K562 (cell line): ENCODE data around the gene ST7. TPM values are rescaled to one million over a fixed set of nuclear protein-coding genes. Genes with fewer than 3 reads are reported as not detected.

ENCODE experiments used
- ARID4B ChIP-seq: sonication (generic); formaldehyde crosslinking; IDR thresholded peaks from 2 replicates; pipeline ENCODE4 v1.8.0; 2022; ENCODE audit warnings: mild to moderate bottlenecking, missing genetic modification reagents
- ARNT ChIP-seq, 2 experiments: fragments of 450-650 bp; IDR thresholded peaks; 2 replicates each; pipeline ENCODE4 v1.6.1; 2016; ENCODE audit warnings: mild to moderate bottlenecking in 1 of 2
- KDM5B ChIP-seq: fragments of 200-600 bp; sonication (generic); IDR thresholded peaks from 2 replicates; pipeline ENCODE4 v1.6.1; 2012; ENCODE audit warnings: low read depth, mild to moderate bottlenecking, moderate library complexity, low read length, control low read depth, inconsistent platforms; ENCODE audit not compliant: insufficient replicate concordance
- KLF13 ChIP-seq: fragments of 450-650 bp; IDR thresholded peaks from 2 replicates; pipeline ENCODE4 v1.6.1; 2016; ENCODE audit warnings: missing genetic modification characterization, low read depth, mild to moderate bottlenecking, missing compliant biosample characterization, moderate library complexity, borderline replicate concordance
- MNT ChIP-seq, 2 experiments: fragments of 450-650 bp; conservative IDR thresholded peaks; 2 replicates each; pipeline ENCODE4 v1.6.1; 2017; ENCODE audit warnings: mild to moderate bottlenecking in 2 of 2, moderate library complexity in 2 of 2
- PKNOX1 ChIP-seq: fragments of 450-650 bp; IDR thresholded peaks from 2 replicates; pipeline ENCODE4 v1.6.1; 2016
- POLR2B ChIP-seq: fragments of 450-650 bp; IDR thresholded peaks from 2 replicates; pipeline ENCODE4 v1.6.1; 2018; ENCODE audit warnings: low read depth; ENCODE audit not compliant: partially characterized antibody
- SRSF7 ChIP-seq: fragments of 200-400 bp; formaldehyde crosslinking; optimal IDR thresholded peaks from 2 replicates; pipeline ENCODE3; 2017; ENCODE audit warnings: mild to moderate bottlenecking, low read depth, low read length
- TBP ChIP-seq: optimal IDR thresholded peaks from 2 replicates; pipeline ENCODE3; 2011; ENCODE audit warnings: low read depth, low read length, improper control_type of control experiment
- ZBTB12 ChIP-seq: fragments of 250-450 bp; sonication (Bioruptor Pico); IDR thresholded peaks from 2 replicates; pipeline ENCODE4 v1.4.0; 2020
- ZBTB5 ChIP-seq: fragments of 450-650 bp; IDR thresholded peaks from 2 replicates; pipeline ENCODE4 v1.6.1; 2017; ENCODE audit warnings: antibody characterized with exemption
- ZNF584 ChIP-seq: fragments of 200-800 bp; sonication (Bioruptor generic); IDR thresholded peaks from 2 replicates; pipeline ENCODE4 v1.6.1; 2016; ENCODE audit warnings: low read depth, mild to moderate bottlenecking, missing genetic modification characterization, missing compliant biosample characterization
- polyA plus RNA-seq, 8 experiments: library from polyadenylated mRNA; depleted of rRNA in 4 of 8; stranded (reverse) in 5 of 8; unstranded in 3 of 8; fragments of >200 nt; fragmentation: Nextera tagmentation in 2 of 8; fragmentation: Illumina TruSeq in 1 of 8; extraction: Ambion mirVana in 2 of 8; extraction: Trizol in 1 of 8; gene quantifications; 2 replicates each; pipeline versions ENCODE4 v1.2.1 to v1.2.3, GENCODE V29; 2011 to 2014; ENCODE audit warnings: inconsistent platforms in 1 of 8, missing spikeins in 1 of 8
- total RNA-seq, 7 experiments: library from RNA; depleted of rRNA in 6 of 7; stranded (reverse); fragments of >200 nt in 6 of 7; fragmentation: Illumina TruSeq in 2 of 7; extraction: Trizol in 2 of 7; gene quantifications; 2 replicates each; pipeline versions ENCODE4 v1.2.1 to v1.2.3, GENCODE V29; 2011 to 2021; ENCODE audit warnings: low replicate concordance in 1 of 7
- TF ChIP-seq, protein P1 (sequence below): fragments of 150-350 bp; conservative IDR thresholded peaks from 2 replicates; pipeline ENCODE4 v1.6.1; 2014; ENCODE audit warnings: low read length

ST7 gene
- total and polyA plus RNA-seq, 9 of the 15 experiments (the other 6 are each of a cell fraction or from before 2014, with no cell fraction given) = 23.9 to 56.3 (median 36.9) TPM

DNA sequence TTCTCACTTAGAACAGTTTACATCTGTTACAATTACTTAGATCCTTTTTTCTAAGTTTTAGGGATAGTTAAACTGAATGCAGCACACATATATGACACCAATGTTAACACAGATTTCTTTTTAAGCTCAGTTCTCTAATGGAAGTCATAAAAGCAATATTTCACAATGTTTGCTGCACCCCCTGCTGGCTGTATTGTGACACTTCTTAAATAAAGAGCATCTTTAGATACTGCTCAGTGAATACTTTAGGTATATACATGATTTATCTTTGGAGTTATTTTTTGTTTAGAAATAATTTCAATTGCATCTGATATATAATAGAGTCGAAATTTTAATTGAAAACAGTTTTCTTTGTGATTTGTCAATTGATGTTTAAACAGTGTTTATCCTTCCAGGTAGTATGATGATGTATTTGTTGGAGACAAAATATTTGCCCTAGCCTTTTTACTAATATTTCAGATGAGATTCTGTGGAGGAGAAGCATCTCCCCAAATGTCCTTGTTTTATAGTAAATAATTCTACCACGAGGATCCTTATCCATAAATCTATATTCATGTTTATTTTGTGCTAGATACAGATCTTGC, 174.4 kb downstream of the ST7 start (continued):
- TF ChIP-seq PKNOX1 (no peak), KLF13 (tag) (no peak), ZBTB5 (no peak), KDM5B (no peak), ZBTB12 (CRISPR knock-in tag) (no peak), SRSF7 (no peak), ZNF584 (no peak), POLR2B (no peak), MNT (conservative IDR thresholded peaks at IDR 0.05) (peak in 1 of 2 experiments; percentile 8; a peak in 1 of 4 replicates), TBP (no peak), ARID4B (CRISPR knock-in tag) (no peak), ARNT (IDR thresholded peaks at IDR 0.05) (no peak)
- TF ChIP-seq, protein P1, sequence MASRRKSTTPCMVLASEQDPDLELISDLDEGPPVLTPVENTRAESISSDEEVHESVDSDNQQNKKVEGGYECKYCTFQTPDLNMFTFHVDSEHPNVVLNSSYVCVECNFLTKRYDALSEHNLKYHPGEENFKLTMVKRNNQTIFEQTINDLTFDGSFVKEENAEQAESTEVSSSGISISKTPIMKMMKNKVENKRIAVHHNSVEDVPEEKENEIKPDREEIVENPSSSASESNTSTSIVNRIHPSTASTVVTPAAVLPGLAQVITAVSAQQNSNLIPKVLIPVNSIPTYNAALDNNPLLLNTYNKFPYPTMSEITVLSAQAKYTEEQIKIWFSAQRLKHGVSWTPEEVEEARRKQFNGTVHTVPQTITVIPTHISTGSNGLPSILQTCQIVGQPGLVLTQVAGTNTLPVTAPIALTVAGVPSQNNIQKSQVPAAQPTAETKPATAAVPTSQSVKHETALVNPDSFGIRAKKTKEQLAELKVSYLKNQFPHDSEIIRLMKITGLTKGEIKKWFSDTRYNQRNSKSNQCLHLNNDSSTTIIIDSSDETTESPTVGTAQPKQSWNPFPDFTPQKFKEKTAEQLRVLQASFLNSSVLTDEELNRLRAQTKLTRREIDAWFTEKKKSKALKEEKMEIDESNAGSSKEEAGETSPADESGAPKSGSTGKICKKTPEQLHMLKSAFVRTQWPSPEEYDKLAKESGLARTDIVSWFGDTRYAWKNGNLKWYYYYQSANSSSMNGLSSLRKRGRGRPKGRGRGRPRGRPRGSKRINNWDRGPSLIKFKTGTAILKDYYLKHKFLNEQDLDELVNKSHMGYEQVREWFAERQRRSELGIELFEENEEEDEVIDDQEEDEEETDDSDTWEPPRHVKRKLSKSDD = no peak
